ENCODE measurements around the gene PLD5.
"Not testable (repeated sequence)": the region's sequence is repeated elsewhere in the genome, so short reads cannot be mapped to it uniquely, and the experiment has no call there.

PLD5 gene

DNA sequence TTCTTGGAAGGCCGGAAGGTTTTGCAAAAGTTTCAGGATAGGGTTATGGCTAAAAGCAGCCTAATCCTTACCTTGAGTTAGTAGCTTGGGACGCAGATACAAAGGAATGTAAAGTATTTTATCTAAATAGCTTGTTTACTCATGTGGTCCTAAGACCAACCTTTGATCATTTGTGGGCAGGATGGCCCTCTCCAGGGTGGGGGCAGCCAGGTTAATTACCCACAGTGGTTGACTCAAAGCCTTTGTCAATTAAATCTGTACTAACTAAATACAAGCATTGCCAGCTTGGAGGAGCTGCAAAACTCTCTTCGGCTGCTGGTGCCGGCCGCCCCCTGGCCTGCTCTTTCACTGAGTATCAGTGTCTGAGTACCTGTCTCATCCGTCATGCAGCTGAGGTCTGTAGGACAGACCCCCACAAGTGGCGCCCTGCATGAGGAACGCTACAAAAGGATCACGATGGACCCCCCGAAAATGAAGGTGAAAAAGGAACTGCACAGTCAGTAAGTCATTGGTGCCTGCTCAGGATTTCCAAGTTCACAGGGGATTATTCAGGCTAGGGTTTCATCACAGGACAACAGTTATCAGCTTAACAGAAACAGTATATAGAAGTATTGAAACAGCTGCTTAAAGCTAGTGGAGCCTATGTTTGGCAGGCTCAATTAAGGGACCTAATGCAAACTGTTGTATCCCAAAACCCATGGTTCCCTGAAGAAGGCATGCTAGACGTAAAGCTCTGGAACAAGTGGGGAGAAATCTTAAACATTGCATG lies 313.1 kb downstream of the PLD5 start:
- Histone ChIP-seq H3K4me3 (replicated peaks; ENCODE audit: low read depth, low read length) (no peak overlapping the region), H3K27me3 (replicated peaks; ENCODE audit: control insufficient read depth, insufficient read depth, low read length) (no peaks in the 10 kb centered on the region), H3K36me3 (ENCODE audit: control insufficient read depth, insufficient read depth, low read length) (no peaks in the 10 kb centered on the region)
- TF ChIP-seq, protein P1, sequence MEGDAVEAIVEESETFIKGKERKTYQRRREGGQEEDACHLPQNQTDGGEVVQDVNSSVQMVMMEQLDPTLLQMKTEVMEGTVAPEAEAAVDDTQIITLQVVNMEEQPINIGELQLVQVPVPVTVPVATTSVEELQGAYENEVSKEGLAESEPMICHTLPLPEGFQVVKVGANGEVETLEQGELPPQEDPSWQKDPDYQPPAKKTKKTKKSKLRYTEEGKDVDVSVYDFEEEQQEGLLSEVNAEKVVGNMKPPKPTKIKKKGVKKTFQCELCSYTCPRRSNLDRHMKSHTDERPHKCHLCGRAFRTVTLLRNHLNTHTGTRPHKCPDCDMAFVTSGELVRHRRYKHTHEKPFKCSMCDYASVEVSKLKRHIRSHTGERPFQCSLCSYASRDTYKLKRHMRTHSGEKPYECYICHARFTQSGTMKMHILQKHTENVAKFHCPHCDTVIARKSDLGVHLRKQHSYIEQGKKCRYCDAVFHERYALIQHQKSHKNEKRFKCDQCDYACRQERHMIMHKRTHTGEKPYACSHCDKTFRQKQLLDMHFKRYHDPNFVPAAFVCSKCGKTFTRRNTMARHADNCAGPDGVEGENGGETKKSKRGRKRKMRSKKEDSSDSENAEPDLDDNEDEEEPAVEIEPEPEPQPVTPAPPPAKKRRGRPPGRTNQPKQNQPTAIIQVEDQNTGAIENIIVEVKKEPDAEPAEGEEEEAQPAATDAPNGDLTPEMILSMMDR (IDR thresholded peaks at IDR 0.05; ENCODE audit: insufficient read depth, low read length, poor library complexity, severe bottlenecking), result no peak
- no peak for DNase-seq (ENCODE audit: extremely low read depth, insufficient read length)

DNA sequence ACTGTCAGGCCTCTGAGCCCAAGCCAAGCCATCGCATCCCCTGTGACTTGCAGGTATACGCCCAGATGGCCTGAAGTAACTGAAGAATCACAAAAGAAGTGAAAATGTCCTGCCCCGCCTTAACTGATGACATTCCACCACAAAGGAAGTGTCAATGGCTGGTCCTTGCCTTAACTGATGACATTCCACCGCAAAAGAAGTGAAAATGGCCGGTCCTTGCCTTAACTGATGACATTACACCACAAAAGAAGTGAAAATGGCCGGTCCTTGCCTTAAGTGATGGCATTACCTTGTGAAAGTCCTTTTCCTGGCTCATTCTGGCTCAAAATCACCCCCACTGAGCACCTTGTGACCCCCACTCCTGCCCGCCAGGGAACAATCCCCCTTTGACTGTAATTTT lies 314.2 kb downstream of the PLD5 start:
- not testable (repeated sequence) for H3K36me3 ChIP-seq (ENCODE audit: control insufficient read depth, insufficient read depth, low read length); H3K4me3 ChIP-seq (replicated peaks; ENCODE audit: low read depth, low read length); DNase-seq (ENCODE audit: extremely low read depth, insufficient read length); H3K27me3 ChIP-seq (replicated peaks; ENCODE audit: control insufficient read depth, insufficient read depth, low read length)

DNA sequence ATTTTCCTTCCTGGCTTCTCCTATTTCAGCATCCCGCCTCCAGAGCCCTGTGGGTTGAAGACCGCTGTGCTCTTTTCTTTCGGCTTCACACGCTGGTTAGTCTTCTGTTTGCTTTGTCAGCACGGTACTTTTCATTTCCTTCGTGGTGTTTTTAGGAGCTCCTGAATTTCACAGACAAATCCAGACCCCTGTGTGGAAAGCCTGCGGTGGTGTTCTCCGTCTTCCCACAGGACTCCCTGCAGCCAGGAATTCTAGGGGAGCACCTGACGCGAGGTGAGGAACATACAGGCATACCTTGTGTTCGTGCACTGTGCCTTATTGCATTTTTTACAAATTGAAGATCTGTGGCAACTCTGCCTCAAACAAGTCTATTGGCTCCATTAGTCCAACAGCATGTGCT lies 315.4 kb downstream of the PLD5 start:
- no peaks in the 10 kb centered on the region for H3K36me3 ChIP-seq (ENCODE audit: control insufficient read depth, insufficient read depth, low read length)
- TF ChIP-seq, protein P1 (IDR thresholded peaks at IDR 0.05; ENCODE audit: insufficient read depth, low read length, poor library complexity, severe bottlenecking), result no peak

DNA sequence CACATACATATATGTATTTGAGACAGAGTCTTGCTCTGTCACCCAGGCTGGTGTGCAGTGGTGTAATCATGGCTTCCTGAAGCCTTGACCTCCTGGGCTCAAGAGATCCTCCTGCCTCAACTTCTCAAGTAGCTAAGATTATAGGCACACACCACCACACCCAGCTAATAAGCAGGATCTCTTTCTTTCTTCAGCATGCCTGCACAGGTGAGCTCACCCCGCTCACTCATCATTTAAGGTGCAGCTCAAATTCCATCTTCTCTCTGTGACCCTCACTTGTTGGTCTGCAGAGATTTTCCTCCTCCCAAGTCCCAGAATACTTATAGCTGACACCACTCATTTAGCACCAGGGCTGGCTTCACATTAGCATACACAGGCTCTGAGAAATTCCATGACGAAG lies 316.5 kb downstream of the PLD5 start:
- DNase-seq (ENCODE audit: extremely low read depth, insufficient read length), result no peak
- no peaks in the 10 kb centered on the region for H3K36me3 ChIP-seq (ENCODE audit: control insufficient read depth, insufficient read depth, low read length)
- H3K4me3 ChIP-seq (replicated peaks; ENCODE audit: low read depth, low read length), result no peak overlapping the region

More for the DNA sequence above, 315.4 kb downstream of the PLD5 start:
- Histone ChIP-seq H3K4me3 (replicated peaks; ENCODE audit: low read depth, low read length) (no peak overlapping the region), H3K27me3 (replicated peaks; ENCODE audit: control insufficient read depth, insufficient read depth, low read length) (no peaks in the 10 kb centered on the region)
- DNase-seq (ENCODE audit: extremely low read depth, insufficient read length), result no peak

DNA sequence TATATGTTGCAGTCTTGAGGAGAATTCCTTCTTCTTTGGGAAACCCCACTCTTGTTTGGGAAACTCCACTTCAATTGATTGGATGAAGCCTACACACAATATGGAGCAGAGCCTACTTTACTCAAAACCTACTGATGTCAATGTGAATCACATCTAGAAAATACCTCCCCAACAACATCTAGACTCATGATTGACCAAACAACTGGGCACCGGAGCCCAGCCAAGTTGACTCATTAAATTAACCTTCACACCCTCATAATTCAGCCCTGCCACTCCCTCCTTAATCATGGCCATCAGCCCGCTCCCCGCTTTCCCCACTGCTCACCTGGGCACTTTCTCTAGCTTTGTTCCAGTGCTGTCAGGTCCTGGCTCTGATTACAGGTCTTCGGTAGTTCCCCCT lies 317.5 kb downstream of the PLD5 start:
- DNase-seq (ENCODE audit: extremely low read depth, insufficient read length), result no peak
- Histone ChIP-seq H3K27me3 (replicated peaks; ENCODE audit: control insufficient read depth, insufficient read depth, low read length) (no peaks in the 10 kb centered on the region; the same call in 1 of the 2 replicates), H3K4me3 (replicated peaks; ENCODE audit: low read depth, low read length) (no peak overlapping the region), H3K36me3 (ENCODE audit: control insufficient read depth, insufficient read depth, low read length) (no peaks in the 10 kb centered on the region)
- TF ChIP-seq, protein P1 (IDR thresholded peaks at IDR 0.05; ENCODE audit: insufficient read depth, low read length, poor library complexity, severe bottlenecking), result no peak

More for the DNA sequence above, 316.5 kb downstream of the PLD5 start:
- TF ChIP-seq, protein P1 (IDR thresholded peaks at IDR 0.05; ENCODE audit: insufficient read depth, low read length, poor library complexity, severe bottlenecking), result no peak
- no peaks in the 10 kb centered on the region for H3K27me3 ChIP-seq (replicated peaks; ENCODE audit: control insufficient read depth, insufficient read depth, low read length)

DNA sequence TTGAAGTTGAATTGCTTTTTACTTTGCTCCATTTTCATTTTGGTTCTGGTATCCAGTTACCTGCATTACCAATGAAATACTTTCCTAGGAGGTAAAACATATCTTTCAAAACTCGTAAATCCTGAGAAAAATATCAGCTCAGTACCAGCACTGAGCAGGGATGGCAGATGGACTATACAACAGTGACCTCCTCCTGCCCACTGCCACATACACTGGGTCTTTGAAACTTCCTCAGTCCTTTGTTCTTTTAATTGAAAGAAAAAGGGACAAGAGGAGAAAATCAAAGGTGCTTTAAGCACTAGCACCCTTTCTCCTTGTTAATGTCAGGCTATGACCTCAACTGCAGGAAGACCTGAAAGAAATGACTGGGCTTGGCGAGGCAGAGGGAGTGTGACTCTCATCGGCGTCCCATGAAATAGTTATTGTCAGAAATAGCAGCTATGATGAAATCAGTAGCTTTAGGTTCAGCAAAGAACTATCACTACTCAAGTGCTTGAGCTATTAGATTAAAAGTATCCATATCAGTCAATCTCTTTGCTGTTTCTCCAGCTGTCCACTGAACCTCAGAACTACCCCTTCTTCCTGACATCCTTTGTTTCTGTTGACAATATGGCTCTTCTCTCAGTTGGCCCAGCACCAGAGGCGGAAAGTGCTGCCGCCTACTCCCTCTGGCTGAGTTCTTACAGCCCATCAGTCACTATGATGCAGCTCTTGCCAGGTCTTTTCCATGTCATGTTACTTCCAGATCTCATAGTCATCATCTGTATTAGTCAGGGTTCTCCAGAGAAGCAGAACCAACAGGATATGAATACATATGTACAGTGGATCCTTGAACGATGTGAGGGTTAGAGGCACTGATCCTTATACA lies 318.6 kb downstream of the PLD5 start:
- no peak for DNase-seq (ENCODE audit: extremely low read depth, insufficient read length)
- no peak overlapping the region for H3K4me3 ChIP-seq (replicated peaks; ENCODE audit: low read depth, low read length)
- TF ChIP-seq, protein P1 (IDR thresholded peaks at IDR 0.05; ENCODE audit: insufficient read depth, low read length, poor library complexity, severe bottlenecking), result no peak
- H3K27me3 ChIP-seq (replicated peaks; ENCODE audit: control insufficient read depth, insufficient read depth, low read length), result no peaks in the 10 kb centered on the region; the same call in 1 of the 2 replicates
- H3K36me3 ChIP-seq (ENCODE audit: control insufficient read depth, insufficient read depth, low read length), result no peaks in the 10 kb centered on the region

Data from GM06990 (cell line).